Measurements from ENCODE around the gene L3MBTL1.

- no peak for TF ChIP-seq CTCF (IDR thresholded peaks at IDR 0.05 in 2 of 3, conservative IDR thresholded peaks at IDR 0.05 in 1 of 3; ENCODE audit: borderline replicate concordance in 1 of 3, insufficient read depth in 1 of 3, low read depth in 2 of 3, low read length in 2 of 3)
- TF ChIP-seq REST (IDR thresholded peaks at IDR 0.05; ENCODE audit: low read depth): no peak
- no peak for TF ChIP-seq EGR1 (IDR thresholded peaks at IDR 0.05; ENCODE audit: low read depth)
Observed at GRCh38 chr20:43554369-43554768, 46.9 kb downstream of the L3MBTL1 start.

Measured in HCT116 (cell line).